ENCODE results near the gene CYFIP2.

Gene CYFIP2

GRCh38 chr5:157288405-157289163 is 22.7 kb downstream of the CYFIP2 start:
- no peak for DNase-seq (ENCODE audit: low spot score)

GRCh38 chr5:157289164-157289819 is 23.4 kb downstream of the CYFIP2 start:
- no peak for DNase-seq (ENCODE audit: low spot score)

- DNase-seq (ENCODE audit: low spot score): no peak
These were observed 24.4 kb downstream of the CYFIP2 start for GRCh38 chr5:157290156-157290980.

GRCh38 chr5:157290981-157291711 is 25.2 kb downstream of the CYFIP2 start:
- no peak for DNase-seq (ENCODE audit: low spot score)

- DNase-seq (ENCODE audit: low spot score): no peak
These were observed 26.7 kb downstream of the CYFIP2 start for GRCh38 chr5:157292599-157292998.

GRCh38 chr5:157294407-157295091 is 28.6 kb downstream of the CYFIP2 start:
- no peak for DNase-seq (ENCODE audit: low spot score)

- DNase-seq (ENCODE audit: low spot score): no peak
These were observed 29.3 kb downstream of the CYFIP2 start for GRCh38 chr5:157295247-157295646.

- no peak for DNase-seq (ENCODE audit: low spot score)
These were observed 34.6 kb downstream of the CYFIP2 start for GRCh38 chr5:157300564-157300963.

GRCh38 chr5:157301066-157301465 is 35.1 kb downstream of the CYFIP2 start:
- no peak for DNase-seq (ENCODE audit: low spot score)

- DNase-seq (ENCODE audit: low spot score): no peak
These were observed 37.1 kb downstream of the CYFIP2 start for GRCh38 chr5:157303023-157303422.

- DNase-seq (ENCODE audit: low spot score): no peak
These were observed 37.9 kb downstream of the CYFIP2 start for GRCh38 chr5:157303667-157304327.

- no peak for DNase-seq (ENCODE audit: low spot score)
These were observed 40.2 kb downstream of the CYFIP2 start for GRCh38 chr5:157306081-157306480.

- DNase-seq (ENCODE audit: low spot score): no peak
These were observed 41.0 kb downstream of the CYFIP2 start for GRCh38 chr5:157306692-157307471.

- no peak for DNase-seq (ENCODE audit: low spot score)
These were observed 43.0 kb downstream of the CYFIP2 start for GRCh38 chr5:157308836-157309465.

GRCh38 chr5:157309796-157310195 is 43.9 kb downstream of the CYFIP2 start:
- no peak for DNase-seq (ENCODE audit: low spot score)

GRCh38 chr5:157311595-157311994 is 45.7 kb downstream of the CYFIP2 start:
- DNase-seq (ENCODE audit: low spot score): no peak

- DNase-seq (ENCODE audit: low spot score): no peak
These were observed 46.6 kb downstream of the CYFIP2 start for GRCh38 chr5:157312492-157312891.

- no peak for DNase-seq (ENCODE audit: low spot score)
These were observed 56.7 kb downstream of the CYFIP2 start for GRCh38 chr5:157322581-157322980.

GRCh38 chr5:157323107-157323706 is 57.3 kb downstream of the CYFIP2 start:
- no peak for DNase-seq (ENCODE audit: low spot score)
